GM21390 (cell line): Measurements from ENCODE around the gene TOP3A.
A peak's percentile ranks its signal among the peaks of the same experiment; 100 is the strongest.

Experiments used
- ATAC-seq: cut with Tn5 transposase; IDR thresholded peaks from one replicate; pipeline ENCODE4 v1.9.1; 2021; ENCODE audit not compliant: unreplicated experiment

TOP3A gene

DNA sequence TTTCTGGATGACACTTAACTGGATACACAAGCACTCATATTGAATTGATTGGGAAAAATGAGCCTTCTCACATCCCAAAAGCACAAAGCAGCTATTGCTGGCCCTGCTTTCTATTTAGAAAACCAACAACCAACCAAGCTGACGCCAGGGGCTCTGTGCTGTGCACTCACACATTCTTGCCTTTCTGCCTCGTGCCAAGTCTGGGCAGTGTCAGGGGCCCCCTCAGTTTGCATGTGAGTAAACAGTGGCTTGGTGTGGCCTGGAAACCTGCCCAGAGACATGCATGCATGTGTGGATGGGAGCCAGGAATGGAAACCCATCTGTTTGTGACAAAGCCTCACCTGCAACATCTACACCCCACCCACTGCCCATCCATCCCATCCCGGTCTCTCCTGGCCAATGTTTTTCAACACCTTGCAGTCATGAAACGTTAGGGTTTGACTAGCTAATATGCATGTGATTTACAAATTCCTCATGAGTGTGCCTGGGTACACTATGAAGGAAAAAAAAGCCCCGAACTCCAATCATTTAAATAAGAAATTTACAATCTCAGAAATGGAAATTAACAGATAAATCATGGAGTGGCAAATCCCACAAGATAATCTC, 33.9 kb downstream of the TOP3A start:
- ATAC-seq = no peak

DNA sequence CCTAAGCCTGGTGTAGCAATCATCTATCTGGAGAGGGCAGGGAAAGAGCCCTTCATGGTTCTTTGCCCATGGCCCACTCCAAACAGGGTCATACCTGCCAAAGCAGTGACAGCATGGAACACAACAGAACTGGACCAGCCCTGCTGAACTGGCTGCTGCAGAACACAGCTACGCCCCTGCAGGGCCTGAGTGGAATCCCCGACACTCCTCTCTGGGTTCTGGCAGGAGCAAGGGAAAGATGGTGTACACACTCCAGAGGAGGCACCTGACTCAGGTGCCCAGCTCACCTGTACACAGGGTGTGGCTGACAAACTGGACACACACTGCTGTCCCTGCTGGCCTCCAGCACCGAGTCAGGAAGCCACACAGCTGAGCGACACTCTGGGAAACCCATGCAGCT, 34.5 kb downstream of the TOP3A start:
- ATAC-seq = no peak

DNA sequence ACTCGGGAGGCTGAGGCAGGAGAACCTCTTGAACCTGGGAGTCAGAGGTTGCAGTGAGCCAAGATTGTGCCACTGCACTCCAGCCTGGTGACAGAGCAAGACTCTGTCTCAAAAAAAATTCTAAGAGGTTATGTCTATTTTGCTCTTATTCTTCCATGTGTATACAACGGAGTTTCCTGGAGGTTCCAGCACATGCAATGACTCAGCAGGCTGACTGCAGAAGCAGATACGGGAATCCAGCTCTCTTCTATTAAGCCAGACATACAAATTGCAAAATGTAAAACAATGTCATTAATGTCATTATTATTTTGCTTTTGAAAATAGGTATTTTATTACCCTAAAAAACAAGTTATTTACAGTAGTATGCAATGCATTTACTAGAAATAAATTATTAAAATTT, 35.9 kb downstream of the TOP3A start:
- no peak for ATAC-seq

DNA sequence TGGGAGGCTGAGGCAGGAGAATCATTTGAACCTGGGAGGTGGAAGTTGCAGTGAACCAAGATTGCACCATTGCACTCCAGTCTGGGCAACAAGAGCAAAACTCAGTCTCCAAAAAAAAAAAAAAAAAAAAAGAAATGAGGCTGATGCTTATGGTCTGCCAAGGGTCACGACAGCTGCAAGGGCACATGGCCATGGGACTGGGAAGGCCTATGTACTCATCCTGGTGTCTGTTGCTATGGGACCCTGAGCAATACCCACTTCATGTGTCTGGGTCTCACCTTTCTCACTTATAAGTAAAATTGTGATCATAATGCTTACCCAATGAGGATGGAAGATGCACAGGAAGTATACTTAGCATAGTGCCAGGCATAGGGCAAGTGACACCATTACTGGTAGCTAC, 37.7 kb downstream of the TOP3A start:
- ATAC-seq = no peak

DNA sequence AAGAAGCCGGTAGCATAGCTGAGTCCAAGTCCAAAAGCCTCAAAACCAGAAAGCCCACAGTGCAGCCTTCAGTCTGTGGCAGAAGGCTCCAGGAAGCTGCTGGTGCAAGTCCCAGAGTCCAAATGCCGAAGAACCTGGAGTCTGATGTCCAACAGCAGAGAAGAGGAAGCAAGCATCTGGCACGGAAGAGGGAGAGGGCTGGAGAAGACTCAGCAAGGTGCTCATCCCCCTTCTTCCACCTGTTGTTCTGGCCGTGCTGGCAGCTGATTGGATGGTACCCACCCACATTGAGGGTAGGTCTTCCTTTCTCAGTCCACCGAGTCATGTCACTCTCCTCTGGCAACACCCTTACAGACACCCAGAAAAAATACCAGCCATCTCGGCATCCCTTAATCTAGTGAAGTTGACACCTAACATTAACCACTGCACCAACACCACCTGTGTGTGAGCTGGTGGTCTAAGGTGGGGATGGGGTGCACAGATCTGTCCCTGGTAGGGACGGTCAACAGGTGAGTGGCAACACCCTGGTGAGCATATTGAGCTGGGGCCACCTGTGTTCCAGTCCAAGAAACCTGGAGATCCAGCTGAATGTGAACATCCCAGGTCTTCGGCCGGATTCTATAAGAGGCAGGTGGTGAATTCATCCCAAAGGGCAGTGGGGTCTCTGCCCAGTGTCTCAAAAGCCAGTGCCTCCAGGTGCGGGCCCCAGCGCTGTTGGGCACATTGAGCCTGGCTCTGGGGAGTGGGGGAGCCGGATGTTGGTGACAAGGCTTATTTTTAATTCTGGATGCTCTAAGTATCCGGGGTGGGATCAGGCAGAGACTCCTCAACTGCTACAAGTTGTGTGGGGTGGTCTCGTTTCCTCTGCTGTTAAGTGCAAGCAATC, 44.5 kb downstream of the TOP3A start:
- no peak for ATAC-seq

DNA sequence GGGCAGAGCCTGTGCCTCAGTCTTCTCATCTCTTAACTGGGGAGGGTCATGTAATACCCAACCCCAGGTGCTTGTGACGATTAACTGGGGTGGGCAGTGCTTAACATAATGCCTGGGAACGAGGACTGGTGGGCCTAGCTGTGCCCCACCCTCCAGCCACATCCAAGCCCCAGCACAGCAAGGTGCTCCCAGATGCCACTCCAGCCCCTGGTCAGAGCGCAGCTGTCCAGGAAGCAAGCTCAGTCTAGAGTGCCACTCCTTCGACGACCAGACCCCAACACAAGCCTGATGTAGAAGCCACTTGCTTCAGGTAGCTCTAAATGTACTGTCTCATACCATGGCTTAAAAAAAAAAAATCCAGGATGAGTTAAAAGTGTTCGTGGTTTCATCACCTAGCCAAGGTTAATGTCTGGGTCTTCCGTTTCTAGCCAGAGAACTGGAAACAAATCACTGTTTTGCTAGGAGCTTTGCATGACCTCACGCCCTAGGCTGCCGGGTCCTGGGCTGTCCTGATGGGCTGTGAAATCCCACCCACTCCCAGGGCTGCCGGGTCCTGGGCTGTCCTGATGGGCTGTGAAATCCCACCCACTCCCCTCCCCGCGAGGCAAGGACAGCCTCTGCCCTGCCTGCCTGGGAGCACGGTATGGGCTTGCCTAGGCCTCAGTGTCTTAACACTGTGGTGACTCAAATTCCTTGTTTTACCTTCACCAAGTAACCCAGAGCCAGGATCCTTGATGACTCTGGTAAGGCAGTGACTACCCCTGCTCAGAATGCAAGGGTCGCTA, 46.7 kb downstream of the TOP3A start:
- no peak for ATAC-seq

DNA sequence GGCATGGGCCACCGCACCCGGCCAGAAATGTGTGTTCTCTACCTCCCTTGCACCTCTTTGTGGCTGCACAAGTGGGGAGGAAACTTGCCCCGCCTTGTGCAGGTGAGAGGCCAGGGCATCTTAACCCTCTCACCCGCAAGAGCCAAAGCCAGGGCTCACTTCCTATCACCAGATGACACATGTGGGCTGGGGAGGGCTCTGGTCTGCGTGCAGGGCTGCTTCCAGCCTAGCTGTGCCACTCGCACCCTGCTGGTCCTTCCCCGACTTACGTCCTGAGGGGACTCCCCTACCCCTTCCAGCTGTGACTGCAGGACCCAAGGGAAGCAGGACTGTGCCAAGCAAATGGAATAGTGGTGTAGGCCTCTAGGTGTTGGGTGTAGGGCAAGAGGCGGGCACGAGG, 47.4 kb downstream of the TOP3A start:
- no peak for ATAC-seq

DNA sequence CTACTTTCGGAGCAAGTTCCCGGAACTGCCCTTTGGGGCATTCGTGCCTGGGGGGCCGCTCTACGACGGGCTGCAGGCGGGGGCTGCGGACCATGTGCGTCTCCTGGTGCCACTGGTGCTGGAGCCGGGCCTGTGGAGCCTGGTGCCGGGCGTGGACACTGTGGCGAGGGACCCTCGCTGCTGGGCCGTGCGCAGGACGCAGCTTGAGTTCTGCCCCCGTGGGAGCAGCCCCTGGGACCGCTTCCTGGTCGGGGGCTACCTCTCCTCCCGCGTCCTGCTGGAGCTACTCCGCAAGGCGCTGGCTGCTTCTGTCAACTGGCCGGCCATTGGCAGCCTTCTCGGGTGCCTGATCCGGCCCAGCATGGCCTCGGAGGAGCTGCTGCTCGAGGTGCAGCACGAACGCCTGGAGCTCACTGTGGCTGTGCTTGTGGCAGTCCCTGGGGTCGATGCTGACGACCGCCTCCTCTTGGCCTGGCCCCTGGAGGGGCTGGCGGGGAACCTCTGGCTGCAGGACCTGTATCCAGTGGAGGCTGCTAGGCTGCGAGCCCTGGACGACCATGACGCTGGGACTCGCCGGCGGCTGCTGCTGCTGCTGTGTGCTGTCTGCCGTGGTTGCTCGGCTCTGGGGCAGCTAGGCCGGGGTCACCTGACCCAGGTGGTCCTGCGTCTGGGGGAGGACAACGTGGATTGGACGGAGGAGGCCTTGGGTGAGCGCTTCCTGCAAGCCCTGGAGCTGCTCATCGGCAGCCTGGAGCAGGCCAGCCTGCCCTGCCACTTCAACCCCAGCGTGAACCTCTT, 50.7 kb downstream of the TOP3A start:
- ATAC-seq = no peak

DNA sequence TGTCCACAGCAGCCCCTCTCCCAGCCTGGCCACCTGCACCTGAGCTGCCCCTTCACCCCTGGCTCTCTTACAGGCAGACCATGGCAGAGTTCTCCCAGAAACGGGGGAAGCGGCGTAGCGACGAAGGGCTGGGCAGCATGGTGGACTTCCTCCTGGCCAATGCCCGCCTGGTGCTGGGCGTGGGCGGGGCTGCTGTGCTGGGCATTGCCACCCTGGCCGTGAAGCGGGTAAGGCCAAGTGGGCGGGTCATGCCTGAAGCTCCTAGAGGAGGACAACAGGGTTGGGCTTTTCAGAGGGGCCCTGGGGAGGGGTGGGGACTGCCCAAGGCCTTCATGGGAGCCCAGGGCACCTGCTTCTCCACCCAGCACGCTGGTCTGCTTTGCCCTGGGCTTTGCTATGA, 52.2 kb downstream of the TOP3A start:
- ATAC-seq = no peak

DNA sequence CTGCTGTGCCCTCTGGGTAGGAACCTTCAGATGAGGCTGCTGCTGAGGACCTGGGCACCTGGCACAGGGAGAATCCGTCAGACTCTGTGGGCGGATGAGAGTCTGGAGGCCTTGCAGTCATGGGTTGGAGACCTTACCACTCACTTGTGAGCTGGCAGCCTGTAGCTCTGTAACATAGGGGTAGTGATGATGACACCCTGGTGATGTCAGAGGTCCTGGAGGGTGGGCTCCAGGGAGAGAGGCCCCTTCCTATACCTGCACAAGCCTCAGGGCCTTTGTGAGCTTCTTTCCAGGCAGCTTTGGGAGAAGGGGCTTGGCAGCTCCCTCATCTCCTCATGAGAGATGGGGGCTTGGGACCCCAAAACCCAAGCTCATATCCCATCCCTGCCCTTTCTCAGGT, 52.7 kb downstream of the TOP3A start:
- ATAC-seq = no peak

DNA sequence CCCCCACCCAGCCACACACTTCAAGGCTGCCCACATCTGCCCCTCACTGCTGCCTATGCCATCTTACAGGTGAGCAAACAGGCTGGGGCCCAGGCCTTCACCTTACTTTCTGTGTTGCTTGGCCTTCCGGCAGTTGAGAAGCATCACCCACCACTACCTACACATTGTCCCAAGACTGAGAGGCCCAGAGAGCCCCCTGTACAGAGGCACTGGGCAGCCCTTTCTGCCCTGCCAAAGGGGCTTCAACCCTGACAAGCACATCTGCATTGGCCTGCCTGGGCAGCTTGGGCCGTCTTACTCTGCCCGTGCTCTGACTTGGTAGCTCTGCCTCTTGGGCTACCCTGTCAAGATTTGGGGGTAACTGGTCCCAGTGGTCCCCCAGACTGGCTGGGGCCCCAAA, 53.1 kb downstream of the TOP3A start:
- ATAC-seq = no peak

DNA sequence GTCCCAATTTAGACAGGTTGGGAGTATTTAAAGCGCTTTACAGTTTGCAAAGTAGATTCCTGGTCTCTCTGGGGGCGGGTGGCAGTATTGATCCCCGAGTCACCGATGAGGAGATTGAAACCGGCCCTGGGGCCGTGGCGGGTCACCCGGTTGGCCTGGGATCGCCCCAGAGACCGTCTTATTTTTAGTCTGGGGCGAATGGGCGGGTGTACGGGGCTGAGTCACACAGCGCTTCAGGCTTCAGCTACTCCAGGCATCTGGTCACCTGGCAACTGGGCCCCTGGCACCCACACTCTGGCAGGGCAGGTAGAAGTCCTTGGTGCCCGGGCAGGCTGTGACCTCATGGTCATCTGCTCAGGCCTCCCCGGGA, 53.7 kb downstream of the TOP3A start:
- no peak for ATAC-seq

DNA sequence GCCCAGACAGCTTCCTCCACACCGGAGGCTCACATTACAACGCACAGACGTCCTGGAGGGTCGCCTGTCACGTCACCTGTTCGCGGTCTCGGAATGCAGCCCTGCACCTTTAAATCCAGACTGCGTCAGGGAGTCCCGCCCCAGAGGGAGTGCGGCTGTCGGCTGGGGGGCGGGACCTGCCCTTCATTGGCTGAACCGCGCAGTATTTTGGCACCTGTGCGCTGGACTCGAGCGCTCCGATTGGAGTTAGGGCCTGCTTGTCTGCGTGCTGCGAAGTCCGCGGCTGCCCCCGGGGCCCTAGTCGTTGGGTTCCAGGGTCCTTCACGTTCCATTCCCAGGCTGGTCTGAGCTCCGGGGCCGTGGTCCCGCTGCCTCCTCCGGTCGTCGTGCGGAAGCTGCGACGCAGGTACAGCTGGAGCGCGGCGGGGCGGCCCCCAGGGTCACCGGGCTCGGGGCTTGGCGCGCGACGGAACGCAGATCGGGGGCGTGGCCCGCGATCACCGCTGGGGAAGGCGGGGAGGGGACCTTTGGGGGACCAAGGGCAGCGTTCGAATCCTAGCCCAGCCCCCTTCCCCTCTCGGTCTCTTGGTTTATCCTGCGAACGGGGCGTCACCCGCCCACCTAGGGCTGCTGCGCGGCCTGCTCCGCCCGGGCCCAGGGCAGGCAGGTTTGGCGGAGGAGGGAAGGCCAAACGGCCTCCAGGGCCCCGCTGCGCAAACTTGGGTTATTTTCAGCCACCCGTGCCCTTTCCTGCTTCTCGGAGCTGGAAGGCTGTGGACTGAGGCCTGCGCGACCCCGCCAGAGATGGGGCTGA, 54.3 kb downstream of the TOP3A start, which contains the start of gene MIEF2:
MIEF2 (plus strand) TSS at position 331 of the 814 bp plus-strand sequence. CDS start 2,059 bp downstream, outside the sequence.
- peak; percentile 74 for ATAC-seq

DNA sequence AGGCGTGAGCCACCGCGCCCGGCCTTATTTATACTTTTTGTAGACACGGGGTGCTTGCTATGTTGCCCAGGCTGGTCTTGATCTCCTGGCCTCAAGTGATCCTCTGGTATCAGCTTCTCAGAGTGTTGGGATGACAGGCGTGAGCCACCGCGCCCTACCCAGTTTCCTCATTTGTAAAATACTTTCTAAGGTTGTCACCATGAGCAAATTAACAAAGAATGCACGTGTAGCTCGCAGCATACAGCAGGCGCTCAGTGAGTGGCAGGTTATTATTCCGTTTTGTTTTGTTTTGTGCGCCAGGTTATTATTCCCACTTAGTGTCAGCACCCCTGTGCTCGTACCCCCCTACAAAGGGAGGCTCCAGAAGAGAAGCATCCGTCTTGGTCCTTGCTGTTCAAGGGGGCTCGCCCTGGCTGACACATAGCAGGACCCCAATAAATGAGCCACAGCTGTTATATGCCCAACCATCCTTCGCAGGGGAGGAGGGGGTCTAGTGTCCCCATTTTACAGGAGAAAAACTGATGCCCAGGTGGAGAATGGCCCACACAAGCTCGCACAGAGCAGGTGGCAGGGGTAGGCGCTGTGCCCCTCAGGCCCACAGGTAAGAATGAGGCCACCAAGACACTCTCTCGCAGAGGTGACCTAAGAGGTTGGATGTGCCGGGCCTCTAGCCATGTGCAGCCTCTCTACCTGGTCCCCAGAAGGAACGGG, 55.0 kb downstream of the TOP3A start:
- no peak for ATAC-seq

DNA sequence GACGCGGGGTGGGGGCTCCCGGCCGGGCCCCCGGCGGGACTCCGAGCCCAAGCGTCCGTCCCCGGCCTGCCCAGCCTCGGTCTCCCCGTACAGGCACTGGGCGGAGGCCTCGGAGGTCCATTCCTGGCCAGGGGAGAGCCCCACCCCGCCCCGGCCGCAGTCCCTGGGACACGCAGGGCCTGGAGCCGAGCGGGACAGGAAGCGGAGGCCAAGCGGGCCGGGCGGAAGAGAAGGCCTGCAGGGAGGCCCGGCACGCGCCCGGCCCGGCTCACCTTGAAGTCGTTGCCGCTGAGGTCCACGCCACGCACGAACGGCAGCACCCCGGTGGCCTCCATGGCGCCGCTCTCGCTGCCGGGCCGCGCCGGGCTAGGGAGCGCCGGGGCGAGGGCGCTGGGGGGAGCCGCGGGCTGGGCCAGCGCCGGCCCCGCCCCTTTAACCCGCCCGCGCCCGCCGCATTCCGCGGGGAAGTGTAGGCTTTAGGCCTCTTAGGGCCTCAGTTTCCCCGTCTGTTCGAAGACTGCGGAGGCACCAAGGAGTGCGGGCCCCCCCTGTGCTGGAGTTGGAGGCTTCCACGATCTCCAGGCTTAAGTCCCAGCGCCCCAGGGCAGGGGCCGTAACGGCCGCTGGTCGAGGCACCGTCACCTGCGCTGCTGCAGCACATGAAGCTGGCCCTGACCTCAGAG, 56.3 kb downstream of the TOP3A start, which contains the start of gene FLII:
FLII (minus strand) TSS at position 383 of the 683 bp plus-strand sequence; CDS start at position 335, 48 bp downstream.
- ATAC-seq = peak; percentile 20

DNA sequence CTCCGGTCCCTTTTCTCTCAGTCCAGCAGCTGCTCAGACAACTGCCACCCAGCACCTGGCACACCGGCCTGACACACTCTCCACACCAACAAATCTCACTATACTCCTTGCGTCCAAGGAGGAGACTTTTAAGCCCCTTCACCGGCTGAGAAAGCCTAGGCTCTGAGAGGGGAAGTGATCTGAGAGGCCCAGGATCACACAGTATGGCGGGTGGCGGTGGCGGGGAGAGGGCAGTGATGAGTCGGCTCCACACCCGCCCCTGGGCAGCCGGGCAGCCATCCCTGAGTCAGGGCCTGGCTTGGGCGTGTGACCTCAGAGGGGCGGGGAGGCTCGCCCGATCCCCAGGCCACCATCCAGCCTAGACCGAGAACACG, 56.8 kb downstream of the TOP3A start:
- ATAC-seq = peak; percentile 32

DNA sequence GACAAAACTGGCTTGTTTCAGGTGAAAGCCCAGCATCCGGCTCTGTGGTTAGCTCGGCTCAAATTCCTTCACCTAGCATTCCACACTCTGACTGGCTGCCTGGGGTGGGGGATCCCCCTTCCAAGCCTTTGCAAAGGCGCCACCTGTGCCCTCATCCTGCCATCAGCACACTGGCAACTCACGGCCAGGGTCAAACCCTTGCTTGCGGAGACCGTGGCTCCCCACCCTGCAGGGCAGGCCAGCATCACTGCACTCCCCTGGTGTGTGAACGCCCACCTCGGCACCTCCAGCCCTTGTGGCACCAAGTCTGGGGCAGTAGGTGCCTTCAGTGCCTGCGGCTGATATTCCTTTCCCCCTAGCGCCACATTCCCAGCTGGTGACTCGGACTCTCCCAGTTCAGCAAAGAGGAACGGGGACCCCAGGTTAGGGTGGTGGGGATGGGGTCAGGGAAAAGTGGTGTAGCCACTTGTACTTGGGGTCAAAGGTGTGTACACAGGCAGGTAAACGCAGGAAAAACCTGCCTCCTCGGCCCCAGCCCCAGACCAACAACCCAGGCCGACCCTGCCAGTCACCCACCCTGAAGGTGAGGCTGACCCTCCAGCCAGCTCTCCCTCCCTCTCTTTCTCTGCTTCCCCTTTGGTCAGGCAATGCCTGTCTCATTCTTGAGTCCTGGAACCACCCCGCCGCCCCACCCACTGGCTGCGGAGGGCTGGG, 57.4 kb downstream of the TOP3A start:
- peak; percentile 8 for ATAC-seq

DNA sequence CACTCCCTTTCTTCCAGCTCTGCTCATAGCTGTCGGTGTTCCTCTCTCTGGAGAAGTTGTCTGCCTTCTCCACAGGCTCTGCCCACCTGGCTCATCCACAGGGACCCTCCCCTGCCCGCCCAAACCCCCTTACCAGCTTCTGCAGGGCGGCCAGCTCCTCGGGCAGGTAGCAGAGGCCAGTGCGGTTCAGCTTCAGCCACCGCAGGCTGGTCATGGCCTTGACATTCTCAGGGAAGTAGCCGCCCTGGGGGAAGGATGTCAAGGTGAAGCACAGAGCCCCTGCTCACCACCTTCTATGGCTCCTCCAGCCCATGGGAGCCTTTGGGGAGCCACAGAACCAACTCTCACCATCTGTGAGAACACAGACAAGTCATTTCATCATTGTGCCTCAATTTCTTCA, 58.0 kb downstream of the TOP3A start:
- ATAC-seq = no peak
